Left lung (tissue), 14 donors: ENCODE data around the gene POU4F3. TPM values are rescaled to one million over a fixed set of nuclear protein-coding genes. Genes with fewer than 3 reads are reported as not detected.
"Not testable (repeated sequence)": the region's sequence is repeated elsewhere in the genome, so short reads cannot be mapped to it uniquely, and the experiment has no call there.

Experiments used
- ATAC-seq: fragments of 200-7000 bp; cut with Tn5 transposase; one replicate; pipeline ENCODE4 v1.9.1; 2020; ENCODE audit warnings: moderate library complexity
- DNase-seq, 4 donors: peaks; one replicate each; pipeline ENCODE4 v3.0.0-alpha.2; 2013 to 2020
- H3K27ac ChIP-seq, 2 donors: fragments of 200-600 bp; sonication (generic) in 1 of 2; one replicate each; pipeline versions ENCODE4 v1.5.0 to v1.8.0; 2020 to 2021
- H3K27me3 ChIP-seq, 2 donors: fragments of 200-600 bp; sonication (generic) in 1 of 2; one replicate each; pipeline versions ENCODE4 v1.5.0 to v1.8.0; 2020 to 2021
- H3K36me3 ChIP-seq, 2 donors: fragments of 200-600 bp; sonication (generic) in 1 of 2; one replicate each; pipeline versions ENCODE4 v1.5.0 to v1.8.0; 2020 to 2021
- H3K4me1 ChIP-seq, 2 donors: fragments of 200-600 bp; one replicate each; pipeline ENCODE4 v1.8.0; 2021
- H3K4me3 ChIP-seq, 2 donors: fragments of 200-600 bp; sonication (generic) in 1 of 2; one replicate each; pipeline versions ENCODE4 v1.5.0 to v1.8.0; 2020 to 2021; ENCODE audit warnings: mild to moderate bottlenecking in 1 of 2
- H3K9me3 ChIP-seq, 2 donors: fragments of 200-600 bp; sonication (generic) in 1 of 2; one replicate each; pipeline versions ENCODE4 v1.5.0 to v1.8.0; 2020 to 2021
- intact Hi-C, 2 donors: fragments of 100-400 bp; cut with DNase I; formaldehyde crosslinking; loops; one replicate each; pipeline versions ENCODE4 v1.11.2 to v1.14.2; 2022
- long read RNA-seq, 12 donors: library from polyadenylated mRNA in 2 of 12; unstranded in 2 of 12; transcript quantifications; one replicate each; pipeline ENCODE4 v2.0.0 and lab custom pipeline, GENCODE V29; 2019 to 2026
- polyA plus RNA-seq, 6 donors: library from polyadenylated mRNA; unstranded; fragments of 120-200 nt; gene quantifications; one replicate each; pipeline ENCODE4 v1.2.1, GENCODE V29; 2013; ENCODE audit not compliant: insufficient read length in 6 of 6
- total RNA-seq, 2 donors: library from RNA; stranded (reverse); fragmentation: NEBNext Ultra II Directional; extraction: Animal tissue kit (Norgen Biotek cat#: 25700); gene quantifications; one replicate each; pipeline ENCODE4 v1.2.1, GENCODE V29; 2021
- TF ChIP-seq, protein P1 (sequence below), 2 donors: fragments of 200-600 bp; sonication (generic) in 1 of 2; IDR thresholded peaks; one replicate each; pipeline versions ENCODE4 v1.5.0 to v1.8.0; 2021; ENCODE audit warnings: antibody characterized with exemption in 2 of 2
- donor health status: DM: no; HTN: yes; CAD: no.
- donor health status: DM: no; HTN: no; CAD: no.

Gene POU4F3, protein sequence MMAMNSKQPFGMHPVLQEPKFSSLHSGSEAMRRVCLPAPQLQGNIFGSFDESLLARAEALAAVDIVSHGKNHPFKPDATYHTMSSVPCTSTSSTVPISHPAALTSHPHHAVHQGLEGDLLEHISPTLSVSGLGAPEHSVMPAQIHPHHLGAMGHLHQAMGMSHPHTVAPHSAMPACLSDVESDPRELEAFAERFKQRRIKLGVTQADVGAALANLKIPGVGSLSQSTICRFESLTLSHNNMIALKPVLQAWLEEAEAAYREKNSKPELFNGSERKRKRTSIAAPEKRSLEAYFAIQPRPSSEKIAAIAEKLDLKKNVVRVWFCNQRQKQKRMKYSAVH
- total RNA-seq, result not detected
- polyA plus RNA-seq, result under 1 TPM in 2 of 6 donors, not detected in 4; 0.06 TPM
- long read RNA-seq, donor 1, result 0 reads
- long read RNA-seq, donor 2, result 0 reads
- long read RNA-seq, donor 3, result 0 reads
- long read RNA-seq, donor 4, result 0 reads
- long read RNA-seq, donor 5, result 0 reads
- long read RNA-seq, donor 6, result 0 reads
- long read RNA-seq, donor 7, result 0 reads
- long read RNA-seq, donor 8, result 0 reads
- long read RNA-seq, donor 9, result 0 reads
- long read RNA-seq, donor 10, result 0 reads
- long read RNA-seq, donor 11, result 0 reads
- long read RNA-seq, donor 12, result 0 reads

DNA sequence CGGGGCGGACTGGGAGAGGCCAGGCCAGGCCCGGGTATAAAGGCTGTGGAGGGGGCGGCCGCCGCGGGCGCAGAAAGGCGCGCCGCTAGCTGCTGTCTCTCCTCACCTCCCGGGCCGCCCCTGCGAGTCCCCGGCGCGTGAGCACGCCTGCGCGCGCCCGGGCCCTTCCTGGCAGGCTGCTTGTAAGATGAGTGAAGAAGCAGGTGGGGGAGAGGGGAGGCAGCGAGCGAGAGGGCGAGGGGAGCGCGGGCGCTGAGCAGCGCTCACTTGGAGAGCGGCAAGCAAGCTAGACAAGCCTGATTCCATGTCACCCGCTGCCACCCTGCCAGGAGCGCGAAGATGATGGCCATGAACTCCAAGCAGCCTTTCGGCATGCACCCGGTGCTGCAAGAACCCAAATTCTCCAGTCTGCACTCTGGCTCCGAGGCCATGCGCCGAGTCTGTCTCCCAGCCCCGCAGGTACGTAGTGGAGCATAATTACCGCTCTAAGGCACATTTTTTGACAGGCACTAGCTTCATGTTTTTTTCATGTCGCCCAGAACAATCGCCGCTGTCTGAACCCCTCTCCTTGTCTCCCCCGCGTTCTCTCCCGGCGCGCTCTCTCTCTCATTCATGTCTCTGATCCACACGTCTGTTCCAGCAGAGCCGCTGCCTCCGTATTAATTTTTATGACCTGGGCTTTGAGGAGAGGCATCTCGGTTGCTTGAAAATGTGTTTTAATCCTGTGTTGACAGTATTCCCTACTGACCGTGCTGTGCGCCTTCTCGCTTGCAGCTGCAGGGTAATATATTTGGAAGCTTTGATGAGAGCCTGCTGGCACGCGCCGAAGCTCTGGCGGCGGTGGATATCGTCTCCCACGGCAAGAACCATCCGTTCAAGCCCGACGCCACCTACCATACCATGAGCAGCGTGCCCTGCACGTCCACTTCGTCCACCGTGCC lies at the start of gene POU4F3:
Gene POU4F3, plus strand, starts transcription at position 66 of the 941 bp plus-strand sequence. Its CDS starts 274 bp downstream, at position 340.
- ATAC-seq, result no peak
- Histone ChIP-seq H3K27ac (no peak within 1 kb of the TSS), H3K4me1 (peaks cover 4 to 6% of the 10 kb centered on the region in 2 donors), H3K36me3 (no peaks in the 10 kb centered on the region), H3K27me3 (peaks cover 88 to 98% of the 10 kb centered on the region in 2 donors), H3K4me3 (no peak within 1 kb of the TSS), H3K9me3 (no peaks in the 10 kb centered on the region)
- DNase-seq, result peak in 1 of 4 donors; percentile 77
- TF ChIP-seq, protein P1, sequence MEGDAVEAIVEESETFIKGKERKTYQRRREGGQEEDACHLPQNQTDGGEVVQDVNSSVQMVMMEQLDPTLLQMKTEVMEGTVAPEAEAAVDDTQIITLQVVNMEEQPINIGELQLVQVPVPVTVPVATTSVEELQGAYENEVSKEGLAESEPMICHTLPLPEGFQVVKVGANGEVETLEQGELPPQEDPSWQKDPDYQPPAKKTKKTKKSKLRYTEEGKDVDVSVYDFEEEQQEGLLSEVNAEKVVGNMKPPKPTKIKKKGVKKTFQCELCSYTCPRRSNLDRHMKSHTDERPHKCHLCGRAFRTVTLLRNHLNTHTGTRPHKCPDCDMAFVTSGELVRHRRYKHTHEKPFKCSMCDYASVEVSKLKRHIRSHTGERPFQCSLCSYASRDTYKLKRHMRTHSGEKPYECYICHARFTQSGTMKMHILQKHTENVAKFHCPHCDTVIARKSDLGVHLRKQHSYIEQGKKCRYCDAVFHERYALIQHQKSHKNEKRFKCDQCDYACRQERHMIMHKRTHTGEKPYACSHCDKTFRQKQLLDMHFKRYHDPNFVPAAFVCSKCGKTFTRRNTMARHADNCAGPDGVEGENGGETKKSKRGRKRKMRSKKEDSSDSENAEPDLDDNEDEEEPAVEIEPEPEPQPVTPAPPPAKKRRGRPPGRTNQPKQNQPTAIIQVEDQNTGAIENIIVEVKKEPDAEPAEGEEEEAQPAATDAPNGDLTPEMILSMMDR (IDR thresholded peaks at IDR 0.05), result no peak
- intact Hi-C loops, result no loop called here

DNA sequence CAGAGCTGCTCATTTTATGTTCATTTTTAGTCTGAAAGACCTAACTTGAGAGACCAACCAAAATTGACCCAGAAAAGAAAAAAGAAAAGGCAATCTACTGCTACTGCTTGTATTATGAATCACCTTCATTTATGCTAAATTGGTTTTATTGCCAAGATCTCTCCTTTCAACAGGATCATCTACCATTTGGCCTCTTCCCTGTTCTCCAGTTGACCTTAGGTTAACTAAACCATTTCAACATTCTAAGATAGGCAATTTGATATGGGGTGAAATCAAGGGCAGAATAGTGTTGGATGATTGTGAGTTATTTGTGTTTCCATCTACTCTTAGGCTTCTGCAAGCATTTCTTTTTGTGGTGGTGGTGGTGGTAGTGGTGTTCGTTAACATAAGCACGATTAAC lies 48.3 kb upstream of the POU4F3 start:
- no peak overlapping the region for H3K4me3 ChIP-seq
- DNase-seq (no peak), ATAC-seq (no peak)
- TF ChIP-seq, protein P1 (IDR thresholded peaks at IDR 0.05), result no peak
- no peaks in the 10 kb centered on the region for H3K4me1 ChIP-seq
- H3K9me3 ChIP-seq, result no peaks in the 10 kb centered on the region
- H3K27me3 ChIP-seq, result no peaks in the 10 kb centered on the region
- intact Hi-C loops, result loop anchor here in 1 of 2 donors (5.0 kb wide), 1 partner anchor 137 kb away; no protein-coding TSS in a partner anchor
- peaks cover 0 to 23% of the 10 kb centered on the region in 2 donors for H3K36me3 ChIP-seq
- H3K27ac ChIP-seq, result no peak overlapping the region

DNA sequence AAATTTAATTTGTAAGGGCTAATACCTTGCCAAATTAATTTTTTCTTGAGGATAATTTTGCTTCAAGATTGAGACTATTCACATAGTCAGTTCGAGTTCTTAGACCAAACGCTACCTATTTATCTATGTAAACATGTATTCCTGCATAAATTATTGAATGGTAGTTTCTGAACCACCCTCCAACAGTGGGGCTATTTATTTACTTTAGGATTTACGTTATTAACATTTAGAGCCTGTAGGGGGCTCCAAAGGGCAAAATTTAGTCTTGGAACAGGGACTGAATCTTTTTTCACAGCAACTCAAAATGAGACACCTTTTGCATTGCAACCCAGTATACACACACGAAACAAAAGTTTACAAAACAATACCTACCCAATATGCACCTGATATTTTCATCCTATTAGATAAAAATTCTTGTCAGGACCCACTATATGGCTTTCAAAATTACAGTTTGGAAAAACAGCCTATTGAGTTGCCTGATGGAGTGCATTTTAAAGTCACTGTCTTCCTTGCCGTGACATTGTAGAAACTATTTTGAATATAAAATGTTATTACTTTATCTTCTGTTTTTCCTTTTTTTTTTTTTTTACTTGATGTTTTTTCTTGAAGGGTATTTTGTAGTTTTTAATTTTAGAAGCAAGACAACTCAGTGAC lies 47.1 kb upstream of the POU4F3 start:
- no peak overlapping the region for H3K27ac ChIP-seq
- DNase-seq, result peak in 2 of 4 donors; percentile 14 to 37
- no peaks in the 10 kb centered on the region for H3K27me3 ChIP-seq
- TF ChIP-seq, protein P1 (IDR thresholded peaks at IDR 0.05), result peak; percentile 40 to 45
- H3K36me3 ChIP-seq, result peaks cover 0 to 10% of the 10 kb centered on the region in 2 donors
- ATAC-seq, result peak; percentile 85
- H3K4me1 ChIP-seq, result no peaks in the 10 kb centered on the region
- no peaks in the 10 kb centered on the region for H3K9me3 ChIP-seq
- H3K4me3 ChIP-seq, result no peak overlapping the region
- intact Hi-C loops, result loop anchor here in 1 of 2 donors (5.0 kb wide), 1 partner anchor 136 kb away; no protein-coding TSS in a partner anchor

DNA sequence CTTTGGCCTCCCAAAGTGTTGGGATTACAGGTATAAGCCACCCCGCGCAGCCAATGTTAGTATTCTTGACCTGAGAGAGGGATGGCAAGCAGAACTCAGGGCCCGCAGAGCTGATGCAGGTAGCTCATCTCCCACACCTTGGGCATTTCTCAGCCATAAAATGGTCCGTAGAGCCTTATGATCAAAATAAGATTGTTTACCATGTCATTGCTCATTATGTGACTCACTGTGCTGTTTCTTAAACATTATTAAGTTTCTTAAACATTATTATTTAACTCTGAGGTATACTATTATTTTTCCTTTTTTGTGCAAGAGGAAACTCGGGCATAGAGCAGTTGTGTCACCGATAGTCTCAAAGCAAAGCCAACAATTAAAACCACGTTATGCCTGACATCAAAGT lies 42.4 kb upstream of the POU4F3 start:
- Histone ChIP-seq H3K9me3 (no peaks in the 10 kb centered on the region), H3K27me3 (no peaks in the 10 kb centered on the region), H3K27ac (no peak overlapping the region), H3K4me3 (no peak overlapping the region), H3K36me3 (no peaks in the 10 kb centered on the region), H3K4me1 (no peaks in the 10 kb centered on the region)
- DNase-seq (no peak), ATAC-seq (no peak)
- TF ChIP-seq, protein P1 (IDR thresholded peaks at IDR 0.05), result no peak
- intact Hi-C loops, result no loop called here

DNA sequence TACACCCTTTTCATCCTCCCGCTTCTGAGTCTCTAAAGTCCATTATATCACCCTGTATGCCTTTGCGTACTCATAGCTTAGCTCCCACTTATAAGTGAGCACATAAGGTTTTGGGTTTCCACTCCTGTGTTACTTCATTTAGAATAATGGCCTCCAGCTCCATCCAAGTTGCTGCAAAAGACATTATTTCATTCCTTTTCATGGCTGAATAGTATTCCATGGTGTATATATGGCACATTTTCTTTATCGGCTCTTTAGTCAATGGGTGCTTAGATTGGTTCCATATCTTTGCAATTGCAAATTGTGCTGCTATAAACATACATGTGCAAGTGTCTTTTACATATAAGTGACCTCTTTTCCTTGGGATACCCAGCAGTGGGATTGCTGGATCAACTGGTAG lies 39.7 kb upstream of the POU4F3 start:
- ATAC-seq, H3K27ac ChIP-seq, H3K36me3 ChIP-seq, intact Hi-C loops, H3K27me3 ChIP-seq, H3K9me3 ChIP-seq, DNase-seq, H3K4me1 ChIP-seq, H3K4me3 ChIP-seq: not testable (repeated sequence)
